ENCODE results near the gene TUBB4A. TPM values are rescaled to one million over a fixed set of nuclear protein-coding genes. Genes with fewer than 3 reads are reported as not detected.

Gene TUBB4A
- total RNA-seq, 1 experiment from 2014 or later = 20.3 TPM

DNA sequence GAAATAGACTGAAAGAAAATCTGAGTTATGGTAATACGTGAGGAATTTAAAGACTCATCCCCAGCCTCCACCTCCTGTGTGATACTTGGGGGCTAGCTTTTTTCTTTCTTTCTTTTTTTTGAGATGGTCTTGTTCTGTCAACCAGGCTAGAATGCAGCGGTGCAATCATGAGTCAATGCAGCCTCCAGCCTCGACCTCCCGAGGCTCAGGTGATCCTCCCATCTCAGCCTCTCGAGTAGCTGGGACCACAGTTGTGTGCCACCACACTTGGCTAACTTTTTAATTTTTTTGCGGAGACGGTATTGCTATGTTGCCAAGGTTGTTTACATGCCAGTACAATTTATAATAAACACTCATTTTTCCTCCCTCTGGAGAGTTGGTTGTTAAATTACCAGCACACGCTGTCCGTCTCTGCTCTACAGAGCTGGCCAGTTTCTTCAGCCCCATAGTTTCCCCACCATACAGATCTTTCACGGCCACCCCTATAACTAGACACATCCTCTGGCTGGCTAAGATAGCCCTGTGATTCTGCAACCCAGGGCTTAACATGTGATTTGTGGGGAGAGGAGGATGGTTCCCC lies 33.5 kb upstream of the TUBB4A start:
- Mint-ChIP-seq H3K27ac (no peak overlapping the region), H3K4me3 (no peak overlapping the region; a peak in 1 of 5 replicates), H3K27me3 (ENCODE audit: low read depth) (peaks cover 50% of the 10 kb centered on the region), H3K36me3 (ENCODE audit: insufficient read depth in 1 of 3, low read depth in 3 of 3) (peaks cover 2 to 13% (median 12%) of the 10 kb centered on the region in 3 experiments; a peak in 6 of 7 replicates), H3K4me1 (peaks cover 18 to 21% of the 10 kb centered on the region in 2 experiments), H3K9me3 (peaks cover 6 to 28% of the 10 kb centered on the region in 2 experiments)
- DNase-seq = no peak
- H4K91ac ChIP-seq (ENCODE audit: insufficient read length, low read depth, low read length) = no peak overlapping the region
- no peak overlapping the region for H2AFZ ChIP-seq (ENCODE audit: low read length)
- H3K4ac ChIP-seq (ENCODE audit: low read depth, low read length) = no peak overlapping the region
- H3K14ac ChIP-seq (ENCODE audit: insufficient read depth, low read length) = no peak overlapping the region
- H3K23me2 ChIP-seq (ENCODE audit: insufficient read length, low read depth, low read length, poor library complexity, severe bottlenecking) = peaks cover 20% of the 10 kb centered on the region
- no peak overlapping the region for H3K23ac ChIP-seq (ENCODE audit: insufficient read length, low read depth, low read length)
- no peak overlapping the region for H3K56ac ChIP-seq (ENCODE audit: insufficient read length, low read depth, low read length)
- peaks cover 4% of the 10 kb centered on the region; the same call in 1 of the 2 replicates for H3K4me1 ChIP-seq (ENCODE audit: insufficient read depth, low read length)
- no peak overlapping the region for H2BK120ac ChIP-seq (ENCODE audit: low read depth, low read length, poor library complexity, severe bottlenecking)
- no peaks in the 10 kb centered on the region for H3K79me2 ChIP-seq (ENCODE audit: insufficient read depth, low read length)
- H3K27ac ChIP-seq (ENCODE audit: insufficient read length, low read depth, low read length) = no peak overlapping the region
- no peak overlapping the region for H2BK20ac ChIP-seq (ENCODE audit: low read depth, low read length, poor library complexity, severe bottlenecking)
- no peak overlapping the region for H4K5ac ChIP-seq (ENCODE audit: insufficient read length, low read depth, low read length)
- H3K9ac ChIP-seq (ENCODE audit: extremely low read depth, insufficient read length, low read length) = no peak overlapping the region
- TF ChIP-seq, protein P1, sequence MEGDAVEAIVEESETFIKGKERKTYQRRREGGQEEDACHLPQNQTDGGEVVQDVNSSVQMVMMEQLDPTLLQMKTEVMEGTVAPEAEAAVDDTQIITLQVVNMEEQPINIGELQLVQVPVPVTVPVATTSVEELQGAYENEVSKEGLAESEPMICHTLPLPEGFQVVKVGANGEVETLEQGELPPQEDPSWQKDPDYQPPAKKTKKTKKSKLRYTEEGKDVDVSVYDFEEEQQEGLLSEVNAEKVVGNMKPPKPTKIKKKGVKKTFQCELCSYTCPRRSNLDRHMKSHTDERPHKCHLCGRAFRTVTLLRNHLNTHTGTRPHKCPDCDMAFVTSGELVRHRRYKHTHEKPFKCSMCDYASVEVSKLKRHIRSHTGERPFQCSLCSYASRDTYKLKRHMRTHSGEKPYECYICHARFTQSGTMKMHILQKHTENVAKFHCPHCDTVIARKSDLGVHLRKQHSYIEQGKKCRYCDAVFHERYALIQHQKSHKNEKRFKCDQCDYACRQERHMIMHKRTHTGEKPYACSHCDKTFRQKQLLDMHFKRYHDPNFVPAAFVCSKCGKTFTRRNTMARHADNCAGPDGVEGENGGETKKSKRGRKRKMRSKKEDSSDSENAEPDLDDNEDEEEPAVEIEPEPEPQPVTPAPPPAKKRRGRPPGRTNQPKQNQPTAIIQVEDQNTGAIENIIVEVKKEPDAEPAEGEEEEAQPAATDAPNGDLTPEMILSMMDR (conservative IDR thresholded peaks at IDR 0.05) = no peak
- no peak overlapping the region for H2BK12ac ChIP-seq (ENCODE audit: insufficient read length, low read depth, low read length)
- H3K79me1 ChIP-seq (ENCODE audit: insufficient read depth, low read depth, low read length, poor library complexity, severe bottlenecking) = no peaks in the 10 kb centered on the region
- no peak overlapping the region for H2BK5ac ChIP-seq (ENCODE audit: insufficient read length, low read length)
- WGBS (ENCODE audit: extremely low coverage, insufficient read length, low lambda C conversion rate) = no CpG with 5 or more reads among the region's 10 CpGs
- no peak overlapping the region for H4K8ac ChIP-seq (replicated peaks; ENCODE audit: insufficient read length, low read depth, low read length)
- no peak overlapping the region for H3K4me2 ChIP-seq (ENCODE audit: insufficient read depth, insufficient read length, low read length)
- no peak overlapping the region for H3K18ac ChIP-seq (ENCODE audit: insufficient read length, low read depth, low read length)
- H3K27me3 ChIP-seq (ENCODE audit: insufficient read depth, low read length) = peaks cover 13% of the 10 kb centered on the region; the same call in 1 of the 2 replicates
- no peak overlapping the region for H3T11ph ChIP-seq (ENCODE audit: low read length)
- H3K9me3 ChIP-seq (ENCODE audit: control insufficient read depth, low read depth, low read length) = no peaks in the 10 kb centered on the region
- H2BK15ac ChIP-seq (ENCODE audit: low read depth, low read length) = no peak overlapping the region
- H2AK5ac ChIP-seq (ENCODE audit: insufficient read length, low read length) = no peak overlapping the region
- no peaks in the 10 kb centered on the region for H4K20me1 ChIP-seq (ENCODE audit: control insufficient read depth, insufficient read depth, insufficient read length)

All from H9 (cell line).